Tibial nerve (tissue), 4 donors: ENCODE measurements around the gene DHRSX. TPM values are rescaled to one million over a fixed set of nuclear protein-coding genes. Genes with fewer than 3 reads are reported as not detected.
A peak's percentile ranks its signal among the peaks of the same experiment; 100 is the strongest.

Source experiments
- DNase-seq, 2 donors: peaks; one replicate each; pipeline ENCODE4 v3.0.0-alpha.2; 2019; ENCODE audit warnings: low spot score in 2 of 2
- H3K27ac ChIP-seq, 4 donors: fragments of 200-600 bp; sonication (generic) in 3 of 4; one replicate each; pipeline ENCODE4 v1.5.1; 2017 to 2019; ENCODE audit warnings: mild to moderate bottlenecking in 1 of 4
- H3K27me3 ChIP-seq, 2 donors: fragments of 200-600 bp; sonication (generic) in 1 of 2; one replicate each; pipeline versions ENCODE4 v1.5.1 to v1.6.0; 2017 to 2019
- H3K36me3 ChIP-seq, 3 donors: fragments of 200-600 bp; sonication (generic); one replicate each; pipeline ENCODE4 v1.5.1; 2018 to 2019
- H3K4me1 ChIP-seq, 4 donors: fragments of 200-600 bp; sonication (generic) in 3 of 4; one replicate each; pipeline ENCODE4 v1.5.1; 2017 to 2019
- H3K4me3 ChIP-seq, 4 donors: fragments of 200-600 bp; sonication (generic) in 3 of 4; one replicate each; pipeline ENCODE4 v1.5.1; 2017 to 2019; ENCODE audit warnings: mild to moderate bottlenecking in 1 of 4, moderate library complexity in 1 of 4
- H3K9me3 ChIP-seq, 4 donors: fragments of 200-600 bp; sonication (generic) in 3 of 4; one replicate each; pipeline ENCODE4 v1.5.1; 2017 to 2019
- EP300 ChIP-seq, 2 donors: sonication (generic); formaldehyde crosslinking; IDR thresholded peaks; one replicate each; pipeline ENCODE4 v1.6.1; 2017; ENCODE audit warnings: antibody characterized with exemption in 2 of 2, mild to moderate bottlenecking in 1 of 2
- POLR2A ChIP-seq, 2 donors: fragments of 450-650 bp; IDR thresholded peaks; one replicate each; pipeline ENCODE4 v1.6.1; 2017; ENCODE audit warnings: antibody characterized with exemption in 2 of 2, mild to moderate bottlenecking in 2 of 2, moderate library complexity in 2 of 2
- WGBS, 2 donors: methylation state at CpG; one replicate each; pipeline ENCODE4 v1.1.5; 2018; 5-methylcytosine and 5-hydroxymethylcytosine counted together
- total RNA-seq, 4 donors: library from RNA; depleted of rRNA; stranded (reverse); fragments of >200 nt; gene quantifications; one replicate each; pipeline ENCODE4 v1.1.0, GENCODE V29; 2016
- TF ChIP-seq, protein P1 (sequence below), 5 experiments: fragments of 200-600 bp in 3 of 5; fragments of 450-650 bp in 2 of 5; sonication (generic) in 3 of 5; IDR thresholded peaks; one replicate each; pipeline ENCODE4 v1.5.1; 2016 to 2019; ENCODE audit warnings: antibody characterized with exemption in 5 of 5, mild to moderate bottlenecking in 3 of 5, moderate library complexity in 2 of 5

DHRSX gene
- total RNA-seq, 4 donors from 2014 or later = 20.3 to 44.3 (median 31.7) TPM

DNA sequence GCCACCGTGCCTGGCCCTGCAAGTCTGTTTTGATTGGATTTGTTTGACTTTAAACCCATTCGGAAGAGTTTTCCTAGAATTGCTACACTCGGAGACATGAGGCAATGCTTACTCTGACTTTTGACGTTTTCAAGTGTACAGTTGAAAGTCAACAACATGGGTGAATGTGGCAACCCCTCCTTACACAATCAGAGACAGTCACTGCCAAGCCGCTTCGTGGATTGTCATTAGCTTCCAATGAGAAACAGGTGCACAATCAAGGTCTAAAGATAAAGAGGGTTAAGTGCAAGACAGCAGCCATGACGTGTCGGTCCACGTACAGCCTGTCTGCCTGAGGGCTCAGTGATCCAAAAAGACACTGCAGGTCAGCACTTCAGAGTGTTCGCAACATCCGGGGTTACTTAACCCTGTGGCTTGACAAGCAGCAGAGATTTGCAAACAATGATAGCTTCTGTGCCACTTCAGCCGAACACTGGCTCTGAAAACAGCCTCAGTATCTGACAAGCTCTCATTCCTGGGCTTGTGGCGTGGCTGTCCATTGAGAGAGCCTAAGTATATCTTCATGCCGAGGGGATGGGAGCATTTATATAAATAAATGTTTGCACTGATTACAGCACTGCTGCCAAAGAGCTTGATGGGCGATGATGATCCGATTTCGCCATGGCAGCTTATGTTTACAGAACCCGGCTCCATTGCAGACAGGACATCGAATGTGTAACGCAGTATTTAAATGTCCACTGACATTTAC, 180.0 kb downstream of the DHRSX start:
- Histone ChIP-seq H3K4me1 (peaks cover 0 to 4% (median 0%) of the 10 kb centered on the region in 4 donors), H3K27me3 (no peaks in the 10 kb centered on the region), H3K4me3 (no peak overlapping the region), H3K27ac (peak overlapping the region in 1 of 4 donors; percentile 38), H3K9me3 (peaks cover 0 to 3% (median 0%) of the 10 kb centered on the region in 4 donors), H3K36me3 (peaks cover 0 to 10% (median 0%) of the 10 kb centered on the region in 3 donors)
- DNase-seq = peak; percentile 14 to 35
- peak in 1 of 2 donors; percentile 76 for TF ChIP-seq EP300 (IDR thresholded peaks at IDR 0.05)
- TF ChIP-seq POLR2A (IDR thresholded peaks at IDR 0.05) = no peak
- 54 to 57% methylated on average over 19 to 20 of the region's 20 CpGs for whole genome bisulfite sequencing, 2 donors

DNA sequence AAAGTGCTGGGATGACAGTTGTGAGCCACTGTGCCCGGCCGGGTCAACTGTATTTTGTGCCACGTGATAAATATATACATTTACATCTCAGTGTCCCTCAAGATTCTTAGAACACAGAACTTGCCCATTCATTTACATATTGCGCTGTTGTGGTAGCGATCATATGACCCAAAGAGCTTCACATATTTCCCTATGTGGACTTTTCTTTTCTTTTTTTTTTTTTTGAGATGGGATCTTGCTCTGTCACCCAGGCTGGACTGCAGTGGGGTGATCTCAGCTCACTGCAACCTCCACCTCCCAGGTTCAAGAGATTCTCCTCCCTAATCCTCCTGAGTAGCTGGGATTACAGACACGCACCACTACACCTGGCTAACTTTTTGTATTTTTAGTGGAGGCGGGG, 180.7 kb downstream of the DHRSX start:
- Histone ChIP-seq H3K27ac (no peak overlapping the region), H3K4me3 (no peak overlapping the region), H3K9me3 (peaks cover 0 to 9% (median 0%) of the 10 kb centered on the region in 4 donors), H3K36me3 (peaks cover 0 to 11% (median 0%) of the 10 kb centered on the region in 3 donors), H3K27me3 (no peaks in the 10 kb centered on the region), H3K4me1 (peaks cover 0 to 4% (median 0%) of the 10 kb centered on the region in 4 donors)
- TF ChIP-seq POLR2A (IDR thresholded peaks at IDR 0.05) = no peak
- no peak for TF ChIP-seq EP300 (IDR thresholded peaks at IDR 0.05)
- TF ChIP-seq, protein P1, sequence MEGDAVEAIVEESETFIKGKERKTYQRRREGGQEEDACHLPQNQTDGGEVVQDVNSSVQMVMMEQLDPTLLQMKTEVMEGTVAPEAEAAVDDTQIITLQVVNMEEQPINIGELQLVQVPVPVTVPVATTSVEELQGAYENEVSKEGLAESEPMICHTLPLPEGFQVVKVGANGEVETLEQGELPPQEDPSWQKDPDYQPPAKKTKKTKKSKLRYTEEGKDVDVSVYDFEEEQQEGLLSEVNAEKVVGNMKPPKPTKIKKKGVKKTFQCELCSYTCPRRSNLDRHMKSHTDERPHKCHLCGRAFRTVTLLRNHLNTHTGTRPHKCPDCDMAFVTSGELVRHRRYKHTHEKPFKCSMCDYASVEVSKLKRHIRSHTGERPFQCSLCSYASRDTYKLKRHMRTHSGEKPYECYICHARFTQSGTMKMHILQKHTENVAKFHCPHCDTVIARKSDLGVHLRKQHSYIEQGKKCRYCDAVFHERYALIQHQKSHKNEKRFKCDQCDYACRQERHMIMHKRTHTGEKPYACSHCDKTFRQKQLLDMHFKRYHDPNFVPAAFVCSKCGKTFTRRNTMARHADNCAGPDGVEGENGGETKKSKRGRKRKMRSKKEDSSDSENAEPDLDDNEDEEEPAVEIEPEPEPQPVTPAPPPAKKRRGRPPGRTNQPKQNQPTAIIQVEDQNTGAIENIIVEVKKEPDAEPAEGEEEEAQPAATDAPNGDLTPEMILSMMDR (IDR thresholded peaks at IDR 0.05) = no peak
- DNase-seq = no peak
- 94 to 97% methylated on average over 7 of the region's 7 CpGs for WGBS, 2 donors

DNA sequence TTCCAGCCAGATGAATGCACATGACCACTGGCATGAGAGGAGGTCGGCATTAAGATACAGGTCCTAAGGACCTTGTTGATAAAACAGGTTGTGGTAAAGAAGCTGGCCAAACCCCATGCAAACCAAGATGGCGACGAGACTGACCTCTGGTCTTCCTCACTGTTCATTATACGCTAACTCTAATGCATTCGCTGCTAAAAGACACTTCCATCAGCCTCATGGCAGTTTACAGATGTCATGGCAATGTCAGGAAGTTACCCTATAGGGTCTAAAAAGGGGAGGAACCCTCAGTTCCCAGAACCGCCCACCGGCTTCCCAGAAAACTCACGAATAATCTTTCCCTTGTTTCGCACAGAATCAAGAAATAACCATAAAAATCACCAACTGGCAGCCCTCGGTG, 182.4 kb downstream of the DHRSX start:
- Histone ChIP-seq H3K4me3 (no peak overlapping the region), H3K9me3 (peaks cover 0 to 9% (median 0%) of the 10 kb centered on the region in 4 donors), H3K27me3 (no peaks in the 10 kb centered on the region), H3K36me3 (peaks cover 0 to 4% (median 0%) of the 10 kb centered on the region in 3 donors), H3K4me1 (peaks cover 0 to 4% (median 0%) of the 10 kb centered on the region in 4 donors), H3K27ac (no peak overlapping the region)
- TF ChIP-seq EP300 (IDR thresholded peaks at IDR 0.05) = no peak
- TF ChIP-seq, protein P1 (IDR thresholded peaks at IDR 0.05) = no peak
- no peak for TF ChIP-seq POLR2A (IDR thresholded peaks at IDR 0.05)
- 85 to 88% methylated on average over 10 of the region's 10 CpGs for WGBS, 2 donors
- DNase-seq = no peak

DNA sequence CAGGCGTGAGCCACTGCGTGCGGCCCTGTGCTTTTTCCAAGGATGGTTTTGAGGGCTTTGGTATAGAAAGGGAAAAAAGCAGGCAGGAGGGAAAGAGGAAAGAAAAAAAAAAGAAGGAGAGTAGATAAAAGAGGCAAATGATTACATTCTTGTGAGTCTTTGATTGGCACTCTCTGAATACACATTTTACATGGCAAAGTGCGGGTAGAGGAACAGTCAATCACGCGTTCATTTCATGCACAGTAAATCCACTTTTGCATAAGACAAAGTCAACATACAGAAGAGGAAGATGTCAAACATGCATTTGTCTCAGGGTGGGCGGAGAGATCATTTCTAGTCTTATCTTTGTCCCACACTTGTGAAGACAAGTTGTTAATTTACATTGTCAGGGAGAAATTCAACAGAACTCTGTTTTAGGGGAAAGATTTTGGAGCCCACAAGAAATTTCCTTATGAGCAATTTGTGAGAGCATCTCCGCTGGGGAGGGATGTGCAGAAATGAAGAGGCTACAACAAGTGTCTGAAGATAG, 183.2 kb downstream of the DHRSX start:
- H3K27me3 ChIP-seq = no peaks in the 10 kb centered on the region
- H3K4me3 ChIP-seq = no peak overlapping the region
- peaks cover 0 to 9% (median 0%) of the 10 kb centered on the region in 4 donors for H3K9me3 ChIP-seq
- 96 to 97% methylated on average over 8 of the region's 8 CpGs for WGBS, 2 donors
- H3K36me3 ChIP-seq = peaks cover 0 to 4% (median 0%) of the 10 kb centered on the region in 3 donors
- no peak for DNase-seq
- peaks cover 0 to 4% (median 0%) of the 10 kb centered on the region in 4 donors for H3K4me1 ChIP-seq
- TF ChIP-seq, protein P1 (IDR thresholded peaks at IDR 0.05) = no peak
- TF ChIP-seq EP300 (IDR thresholded peaks at IDR 0.05) (no peak), POLR2A (IDR thresholded peaks at IDR 0.05) (no peak)
- H3K27ac ChIP-seq = no peak overlapping the region

DNA sequence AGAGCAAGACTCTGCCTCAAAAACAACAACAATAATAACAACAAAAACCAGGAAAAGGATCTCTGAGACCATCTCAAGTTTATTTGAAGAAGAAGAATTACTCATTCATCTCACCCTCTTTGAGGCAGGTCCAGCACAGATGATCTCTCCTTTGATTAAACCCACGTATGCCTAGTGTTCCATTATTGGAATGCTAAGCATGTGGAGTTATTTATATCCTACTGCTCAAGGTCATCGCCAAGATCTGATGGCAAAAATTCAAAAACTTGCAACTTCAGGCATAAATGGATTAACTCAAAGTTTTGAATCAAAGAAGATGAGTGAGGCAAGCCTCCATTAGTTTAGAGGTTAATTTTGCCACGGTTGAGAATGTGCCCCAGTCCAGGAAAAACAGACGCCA, 184.2 kb downstream of the DHRSX start:
- H3K4me1 ChIP-seq = peaks cover 0 to 4% (median 0%) of the 10 kb centered on the region in 4 donors
- DNase-seq = no peak
- no peaks in the 10 kb centered on the region for H3K27me3 ChIP-seq
- no peak overlapping the region for H3K27ac ChIP-seq
- 40 to 54% methylated on average over 4 of the region's 4 CpGs for WGBS, 2 donors
- H3K36me3 ChIP-seq = peaks cover 0 to 4% (median 0%) of the 10 kb centered on the region in 3 donors
- H3K4me3 ChIP-seq = no peak overlapping the region
- peaks cover 0 to 9% (median 0%) of the 10 kb centered on the region in 4 donors for H3K9me3 ChIP-seq
- TF ChIP-seq EP300 (IDR thresholded peaks at IDR 0.05) (no peak), POLR2A (IDR thresholded peaks at IDR 0.05) (no peak)
- TF ChIP-seq, protein P1 (IDR thresholded peaks at IDR 0.05) = no peak
